ACC112 (cell line): ENCODE results near the gene EPHB3.

Experiments used
- H2AFZ ChIP-seq: fragments of 200-600 bp; sonication (generic); one replicate; pipeline ENCODE4 v1.6.0; 2017; ENCODE audit warnings: antibody characterized with exemption, low read length; ENCODE audit not compliant: unreplicated experiment
- H3K27ac ChIP-seq: fragments of 200-600 bp; sonication (generic); 2 replicates; pipeline ENCODE4 v1.5.1; 2014; ENCODE audit warnings: low read depth, mild to moderate bottlenecking, antibody characterized with exemption, low read length, moderate library complexity
- H3K27me3 ChIP-seq: fragments of 200-600 bp; sonication (generic); 2 replicates; pipeline ENCODE4 v1.6.1; 2014; ENCODE audit warnings: mild to moderate bottlenecking, antibody characterized with exemption, low read length, moderate library complexity, mixed read lengths; ENCODE audit not compliant: insufficient read depth
- H3K36me3 ChIP-seq: fragments of 200-600 bp; sonication (generic); 2 replicates; pipeline ENCODE4 v1.6.1; 2016; ENCODE audit warnings: mild to moderate bottlenecking, antibody characterized with exemption, low read length, moderate library complexity, mixed read lengths; ENCODE audit not compliant: insufficient read depth
- H3K4me1 ChIP-seq: fragments of 200-600 bp; sonication (generic); one replicate; pipeline ENCODE4 v1.6.1; 2016; ENCODE audit warnings: low read length, mixed read lengths; ENCODE audit not compliant: insufficient read depth, unreplicated experiment, control insufficient read depth
- H3K4me3 ChIP-seq: fragments of 200-600 bp; sonication (generic); 2 replicates; pipeline ENCODE4 v1.5.1; 2014; ENCODE audit warnings: mild to moderate bottlenecking, low read depth, low read length
- H3K79me2 ChIP-seq: fragments of 200-600 bp; sonication (generic); one replicate; pipeline ENCODE4 v1.6.0; 2016; ENCODE audit warnings: low read length; ENCODE audit not compliant: control insufficient read depth, unreplicated experiment, insufficient read depth

EPHB3 gene

DNA sequence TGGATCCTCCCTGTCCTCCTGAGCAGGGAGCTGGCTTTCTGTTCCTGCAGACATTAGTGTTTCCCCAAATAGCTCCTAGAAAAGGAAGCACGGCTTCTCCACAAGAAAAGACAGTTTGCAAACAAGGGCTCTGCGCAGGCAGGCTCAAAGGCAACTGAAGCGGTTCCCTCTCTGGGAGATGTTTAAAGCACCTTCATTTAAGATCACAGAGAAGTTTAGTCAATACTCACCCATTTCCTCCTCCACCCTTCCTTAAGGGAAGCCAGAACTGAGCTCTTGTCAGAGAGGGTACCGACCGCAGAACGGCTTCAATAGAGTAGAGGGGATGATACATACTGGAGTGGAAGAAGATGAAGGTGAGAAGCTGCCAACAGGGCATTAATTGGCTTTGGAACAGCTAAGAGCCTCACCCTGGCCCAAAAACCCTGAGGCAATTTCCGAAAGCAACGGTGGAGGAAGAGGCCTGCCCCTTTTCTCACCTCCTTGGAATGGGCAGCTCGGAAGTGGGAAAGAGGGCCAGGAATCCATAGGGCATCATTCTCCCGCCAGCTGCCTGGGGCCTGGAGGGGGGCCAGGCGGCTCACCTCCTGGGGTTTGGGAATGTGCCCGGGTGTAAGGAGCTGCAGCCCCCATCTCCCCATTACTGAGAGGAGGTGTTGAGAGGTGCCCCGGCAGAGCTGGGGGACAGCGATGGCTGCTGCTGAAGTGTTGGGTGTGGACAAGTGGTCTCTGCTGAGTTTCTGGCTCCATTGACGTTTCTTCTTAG, 4.8 kb upstream of the EPHB3 start:
- Histone ChIP-seq H3K27me3 (peaks cover 55% of the 10 kb centered on the region), H2AFZ (no peak overlapping the region), H3K4me3 (no peak overlapping the region), H3K4me1 (peaks cover 8% of the 10 kb centered on the region), H3K79me2 (no peaks in the 10 kb centered on the region), H3K27ac (no peak overlapping the region), H3K36me3 (no peaks in the 10 kb centered on the region)

DNA sequence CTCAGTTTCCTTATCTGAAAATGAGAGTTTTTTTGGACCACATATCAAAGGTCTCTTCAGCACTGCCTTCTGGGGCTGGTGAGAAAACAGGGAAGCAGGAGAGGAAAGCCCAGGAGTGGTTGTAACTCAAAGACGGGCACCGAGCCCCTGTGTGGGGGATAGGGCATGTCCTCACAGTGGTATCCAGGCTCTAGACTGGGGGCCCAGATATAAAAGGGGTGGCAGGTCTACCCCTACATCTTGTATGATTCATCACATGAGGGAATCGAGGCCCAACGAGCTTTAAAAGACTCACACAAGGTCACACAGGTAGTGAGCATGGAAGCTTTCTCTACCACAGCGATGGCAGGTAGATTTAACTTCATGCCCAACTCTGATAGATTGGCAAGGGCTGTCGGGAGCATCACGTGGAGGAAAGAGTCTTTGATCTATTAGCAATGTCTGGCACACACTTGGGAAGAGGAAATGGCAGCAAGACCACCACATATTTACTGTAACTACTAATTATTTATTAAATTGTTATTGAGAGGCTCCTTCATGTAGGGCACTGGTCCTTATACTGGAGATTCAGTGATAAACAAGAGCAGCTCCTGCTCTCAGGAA, 4.1 kb upstream of the EPHB3 start:
- Histone ChIP-seq H3K27me3 (peaks cover 54% of the 10 kb centered on the region), H3K4me3 (no peak overlapping the region), H3K4me1 (peaks cover 8% of the 10 kb centered on the region), H3K79me2 (no peaks in the 10 kb centered on the region), H2AFZ (no peak overlapping the region), H3K27ac (no peak overlapping the region), H3K36me3 (no peaks in the 10 kb centered on the region)

DNA sequence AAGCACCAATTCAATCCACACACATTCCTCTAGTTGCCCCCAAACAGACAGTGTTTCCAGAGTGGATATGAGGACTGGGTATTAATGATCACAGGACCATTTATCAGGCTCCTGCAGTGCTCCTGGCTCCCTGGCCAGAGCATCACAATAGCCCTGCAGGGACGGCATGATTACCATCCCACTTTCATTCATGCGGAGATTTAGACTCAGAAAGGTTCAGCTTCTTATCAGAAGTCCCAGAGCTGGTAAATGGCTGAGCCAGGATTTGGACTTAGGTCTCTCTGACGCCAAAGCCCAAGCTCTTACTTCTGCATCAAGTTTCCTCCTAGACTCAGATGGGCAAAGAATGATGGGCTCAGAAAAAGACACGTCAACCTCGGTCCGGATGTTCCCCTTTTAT, 2.9 kb upstream of the EPHB3 start:
- Histone ChIP-seq H3K4me3 (no peak overlapping the region), H3K27me3 (peaks cover 61% of the 10 kb centered on the region), H2AFZ (no peak overlapping the region), H3K79me2 (no peaks in the 10 kb centered on the region), H3K27ac (no peak overlapping the region), H3K4me1 (peaks cover 8% of the 10 kb centered on the region), H3K36me3 (no peaks in the 10 kb centered on the region)

DNA sequence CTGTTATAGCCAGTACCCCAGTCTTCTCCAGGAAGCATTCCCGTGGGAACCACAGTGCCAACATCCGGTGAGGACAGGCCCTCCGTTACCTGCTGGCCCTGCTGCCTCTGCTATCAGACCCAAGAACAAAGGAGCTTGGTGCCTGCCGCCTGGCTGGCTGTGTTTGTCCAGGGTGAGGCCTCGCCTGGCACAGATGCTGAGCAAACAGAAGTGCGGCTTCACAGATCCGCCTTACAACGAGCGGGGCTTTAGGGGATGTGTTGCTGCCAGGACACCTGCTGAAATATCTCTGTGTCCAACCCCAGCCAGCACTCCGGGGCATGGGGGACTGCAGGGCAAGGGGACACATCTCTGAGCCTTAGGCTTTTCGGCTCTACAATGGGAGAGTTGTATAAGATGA, 2.2 kb upstream of the EPHB3 start:
- H3K27ac ChIP-seq: no peak overlapping the region
- H3K79me2 ChIP-seq: no peaks in the 10 kb centered on the region
- peaks cover 8% of the 10 kb centered on the region for H3K4me1 ChIP-seq
- peaks cover 61% of the 10 kb centered on the region for H3K27me3 ChIP-seq
- H3K4me3 ChIP-seq: no peak overlapping the region
- H3K36me3 ChIP-seq: no peaks in the 10 kb centered on the region
- no peak overlapping the region for H2AFZ ChIP-seq

GRCh38 chr3:184560531-184560930, 1.1 kb upstream of the EPHB3 start:
- Histone ChIP-seq H2AFZ (peak overlapping the region; percentile 54), H3K4me3 (peak overlapping the region; percentile 73), H3K4me1 (peaks cover 8% of the 10 kb centered on the region), H3K27ac (no peak overlapping the region), H3K27me3 (peaks cover 61% of the 10 kb centered on the region), H3K79me2 (no peaks in the 10 kb centered on the region), H3K36me3 (no peaks in the 10 kb centered on the region)

GRCh38 chr3:184561913-184562877, 610 bp downstream of the EPHB3 start:
- Histone ChIP-seq H3K79me2 (no peaks in the 10 kb centered on the region), H2AFZ (no peak overlapping the region), H3K4me1 (peaks cover 8% of the 10 kb centered on the region), H3K36me3 (no peaks in the 10 kb centered on the region), H3K27me3 (peaks cover 51% of the 10 kb centered on the region), H3K27ac (no peak overlapping the region), H3K4me3 (peak overlapping the region; percentile 73)

GRCh38 chr3:184562878-184563560, 1.4 kb downstream of the EPHB3 start:
- Histone ChIP-seq H3K4me3 (no peak overlapping the region), H2AFZ (no peak overlapping the region), H3K4me1 (peaks cover 8% of the 10 kb centered on the region), H3K36me3 (no peaks in the 10 kb centered on the region), H3K27me3 (peaks cover 43% of the 10 kb centered on the region), H3K27ac (no peak overlapping the region), H3K79me2 (no peaks in the 10 kb centered on the region)

DNA sequence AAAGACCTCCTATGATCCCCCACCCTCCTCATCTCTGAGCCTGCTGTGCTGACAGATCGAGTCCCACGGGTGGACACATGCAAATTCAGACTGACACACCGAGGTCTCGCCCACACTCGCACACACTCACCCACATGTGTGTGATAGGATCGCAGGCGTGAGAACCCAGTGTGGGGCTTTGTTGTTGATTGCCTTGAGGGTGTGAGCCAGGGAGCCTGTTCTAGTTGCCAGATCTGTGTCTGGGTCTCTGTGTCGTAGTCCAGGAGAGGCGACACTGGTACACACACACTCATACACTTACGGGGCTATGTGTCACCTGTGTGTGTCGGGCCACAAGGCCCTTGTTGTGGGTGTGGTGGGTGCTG, 2.0 kb downstream of the EPHB3 start:
- Histone ChIP-seq H3K36me3 (no peaks in the 10 kb centered on the region), H3K4me1 (peaks cover 13% of the 10 kb centered on the region), H3K4me3 (no peak overlapping the region), H3K79me2 (no peaks in the 10 kb centered on the region), H3K27ac (no peak overlapping the region), H2AFZ (no peak overlapping the region), H3K27me3 (peaks cover 39% of the 10 kb centered on the region)

- Histone ChIP-seq H3K4me1 (peaks cover 13% of the 10 kb centered on the region), H3K27ac (no peak overlapping the region), H3K27me3 (peaks cover 34% of the 10 kb centered on the region), H3K4me3 (no peak overlapping the region), H2AFZ (no peak overlapping the region), H3K36me3 (no peaks in the 10 kb centered on the region), H3K79me2 (no peaks in the 10 kb centered on the region)
These were observed 2.5 kb downstream of the EPHB3 start for GRCh38 chr3:184563941-184564684.
